CD4-positive, alpha-beta T cell treated with Interferon gamma for 1 hour (primary cell): ENCODE data around the gene ZNF219.
A peak's percentile ranks its signal among the peaks of the same experiment; 100 is the strongest.

Source experiments
- DNase-seq: peaks from one replicate; pipeline ENCODE4 v3.0.0-alpha.2; 2020

The ZNF219 gene

DNA sequence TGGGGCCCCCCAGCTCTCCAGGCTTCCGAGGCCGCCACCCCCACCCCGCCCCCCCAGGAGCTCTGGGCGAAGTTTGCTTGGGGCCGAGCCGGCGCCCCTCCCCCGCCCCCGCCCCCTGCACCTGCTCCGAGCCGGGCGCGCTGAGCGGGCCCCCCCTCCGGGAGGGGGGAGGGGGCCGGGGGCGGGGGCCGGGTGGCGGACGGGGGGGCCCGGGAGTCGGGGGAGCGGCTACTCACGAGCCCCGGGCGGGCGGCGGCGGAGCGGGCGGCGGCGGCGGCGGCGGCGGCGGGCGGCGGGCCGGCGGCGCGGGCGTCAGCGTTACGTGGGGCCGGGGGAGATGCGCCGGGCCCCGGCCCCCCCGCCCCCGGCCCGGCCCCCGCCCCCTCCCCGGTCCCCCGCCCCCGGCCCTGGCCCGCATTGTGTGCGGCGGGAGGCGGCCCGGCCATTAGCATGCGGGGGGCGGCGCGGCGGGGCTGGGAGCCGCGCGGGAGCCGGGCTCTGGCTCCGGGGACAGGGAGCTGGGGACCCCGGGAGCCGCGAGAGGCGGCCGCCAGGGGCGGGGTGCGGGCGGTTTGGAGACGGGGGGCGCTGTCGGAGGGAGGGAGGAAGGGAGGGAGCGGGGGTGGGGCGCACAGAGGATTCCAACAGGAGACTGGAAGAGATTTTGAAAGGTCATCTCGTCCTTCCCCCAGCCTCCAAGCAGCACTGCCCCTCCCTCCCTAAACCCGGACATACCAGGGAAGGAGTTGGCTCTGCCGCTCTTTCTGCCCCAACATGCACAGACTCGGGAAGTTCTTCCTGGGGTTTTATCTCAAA, at the start of gene ZNF219:
TSS of gene ZNF219 (minus strand) at position 580 of the 816 bp plus-strand sequence. CDS start 5,064 bp downstream, outside the sequence.
- peak; percentile 41 for DNase-seq

GRCh38 chr14:21145437-21145836, 47.0 kb upstream of the ZNF219 start:
- DNase-seq: no peak

DNA sequence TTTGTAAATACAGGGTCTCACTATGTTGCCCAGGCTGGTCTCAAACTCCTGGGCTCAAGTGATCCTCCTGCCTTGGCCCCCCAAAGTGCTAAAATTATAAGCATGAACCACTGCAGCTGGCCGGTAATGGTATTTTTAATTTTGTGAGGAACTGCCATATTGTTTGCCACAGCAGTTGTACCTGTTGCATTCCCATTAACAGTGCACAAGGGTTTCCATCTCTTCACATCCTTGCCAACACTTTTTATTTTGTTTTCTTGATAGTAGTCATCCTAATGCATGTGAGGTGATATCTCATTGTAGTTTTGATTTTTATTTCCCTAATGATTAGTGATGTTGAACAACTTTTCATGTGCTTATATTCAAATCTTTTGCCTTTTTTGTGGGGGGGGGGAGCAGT, 43.9 kb upstream of the ZNF219 start:
- no peak for DNase-seq

GRCh38 chr14:21136024-21136423, 37.6 kb upstream of the ZNF219 start:
- DNase-seq: no peak

DNA sequence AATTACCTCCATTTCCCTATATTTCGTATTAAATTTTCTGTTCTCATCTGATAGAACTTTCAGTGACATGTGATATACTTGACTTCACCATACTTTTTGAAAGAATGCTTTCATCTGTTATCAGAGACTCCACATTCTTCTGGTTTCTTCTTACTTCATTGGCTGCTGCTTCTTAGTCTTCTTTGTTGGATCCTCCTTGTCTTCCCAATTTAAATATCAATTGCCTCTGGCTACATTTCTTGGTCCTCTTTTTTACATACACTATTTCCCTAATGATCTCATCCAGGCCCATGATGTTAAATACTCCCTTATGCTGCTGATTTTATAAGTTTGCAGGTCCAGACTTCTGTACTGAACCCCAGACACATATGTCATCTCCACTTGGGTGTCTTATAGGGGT, 35.4 kb upstream of the ZNF219 start:
- DNase-seq: no peak

GRCh38 chr14:21123429-21123828, 25.0 kb upstream of the ZNF219 start:
- DNase-seq: no peak

GRCh38 chr14:21121122-21121521, 22.7 kb upstream of the ZNF219 start:
- DNase-seq: no peak

GRCh38 chr14:21120686-21121085, 22.2 kb upstream of the ZNF219 start:
- DNase-seq: no peak

DNA sequence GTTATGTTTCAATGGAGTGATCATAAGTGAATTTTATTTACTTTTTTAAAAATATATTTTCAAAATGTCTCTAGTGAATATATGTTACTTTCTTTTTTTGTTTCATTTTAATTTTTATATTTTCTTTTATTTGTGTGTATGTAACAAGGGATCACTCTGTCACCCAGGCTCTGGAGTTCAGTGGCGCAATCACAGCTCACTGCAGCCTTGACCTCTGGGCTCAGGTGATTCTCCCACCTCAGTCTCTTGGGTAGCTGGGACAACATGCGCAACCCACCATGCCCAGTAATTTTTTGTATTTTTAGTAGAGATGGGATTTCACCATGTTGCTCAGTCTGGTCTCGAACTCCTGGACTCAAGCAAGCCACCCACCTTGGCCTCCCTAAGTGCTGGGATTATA, 20.5 kb upstream of the ZNF219 start:
- DNase-seq: no peak

DNA sequence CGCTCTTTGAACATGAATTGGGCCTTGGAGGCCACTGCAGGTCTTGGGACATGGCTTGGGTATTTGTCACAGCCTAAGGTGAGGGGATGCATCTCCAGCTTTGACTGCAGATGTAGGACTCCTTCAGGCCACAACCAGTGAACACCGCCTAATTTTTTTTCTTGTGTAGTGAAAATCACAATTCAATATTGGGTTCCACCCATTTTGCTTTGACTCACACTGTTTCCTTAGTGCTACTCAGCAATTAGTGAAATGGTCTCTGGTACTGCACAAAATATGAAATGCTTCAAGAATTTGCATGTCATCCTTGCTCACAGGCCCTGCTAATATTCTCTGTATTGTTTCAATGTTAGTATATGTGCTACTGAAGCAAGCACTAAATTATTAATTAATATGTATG, 14.9 kb upstream of the ZNF219 start:
- DNase-seq: no peak

- no peak for DNase-seq
These were observed 13.8 kb upstream of the ZNF219 start for GRCh38 chr14:21112255-21112654.

DNA sequence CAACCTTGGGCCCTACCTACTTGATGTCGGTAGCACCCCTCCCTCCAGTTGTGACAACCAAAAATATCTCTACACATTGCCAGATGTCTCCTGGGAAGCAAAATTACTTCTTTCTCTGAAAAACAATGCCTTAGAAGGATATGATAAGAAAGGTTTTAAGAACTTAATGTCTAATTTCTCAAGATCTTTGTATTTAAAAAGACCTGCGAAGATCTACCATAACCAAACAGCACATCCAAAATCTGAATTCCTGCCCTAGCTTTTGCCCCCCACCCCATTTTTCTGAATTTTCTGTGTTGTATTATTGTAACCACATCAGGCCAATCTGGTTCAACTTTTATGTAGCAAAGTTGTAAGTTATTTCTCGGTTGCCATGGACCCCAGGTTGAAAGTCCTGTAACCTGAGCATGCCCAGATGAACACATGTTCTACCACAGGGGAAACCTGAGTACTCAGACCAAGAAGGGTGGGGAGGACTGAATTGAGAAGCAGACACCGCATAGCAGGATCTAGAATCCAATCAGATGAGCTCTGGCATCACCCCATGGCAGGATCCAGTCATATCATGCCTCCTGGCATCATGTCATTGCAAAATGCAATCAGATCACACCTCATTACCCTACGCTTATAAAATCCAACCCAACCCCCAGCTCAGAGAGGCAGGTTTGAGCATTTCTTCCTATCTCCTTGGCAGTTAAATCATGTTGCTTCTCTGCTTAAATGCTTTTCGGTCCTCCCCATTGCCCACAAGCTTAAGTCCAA, 11.1 kb upstream of the ZNF219 start:
- no peak for DNase-seq

GRCh38 chr14:21108791-21109190, 10.3 kb upstream of the ZNF219 start:
- DNase-seq: no peak

DNA sequence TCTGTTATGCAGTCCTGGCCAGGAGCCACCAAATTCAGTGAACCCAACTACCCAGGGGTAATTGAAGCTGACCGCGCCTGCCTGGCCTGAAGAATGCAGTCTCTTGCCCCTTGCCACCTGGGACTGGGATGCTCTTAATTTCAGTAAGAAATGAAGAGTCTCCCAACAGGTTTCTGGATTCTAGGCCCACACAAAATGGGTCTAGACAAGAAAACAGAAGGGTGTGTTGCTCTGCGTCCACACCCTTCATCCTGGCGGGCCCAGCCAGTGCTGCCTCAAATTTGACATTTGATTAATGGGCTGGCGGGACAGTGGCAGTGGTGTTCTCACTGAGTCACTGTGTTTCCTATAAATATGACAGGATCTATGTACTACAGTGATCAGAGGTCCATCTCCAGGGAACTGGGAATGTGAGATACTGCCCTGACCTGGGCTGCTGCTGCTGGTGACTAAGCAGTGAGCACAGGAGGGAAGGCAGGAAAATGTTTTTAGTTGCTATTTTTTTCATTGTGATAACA, 8.9 kb upstream of the ZNF219 start:
- no peak for DNase-seq

DNA sequence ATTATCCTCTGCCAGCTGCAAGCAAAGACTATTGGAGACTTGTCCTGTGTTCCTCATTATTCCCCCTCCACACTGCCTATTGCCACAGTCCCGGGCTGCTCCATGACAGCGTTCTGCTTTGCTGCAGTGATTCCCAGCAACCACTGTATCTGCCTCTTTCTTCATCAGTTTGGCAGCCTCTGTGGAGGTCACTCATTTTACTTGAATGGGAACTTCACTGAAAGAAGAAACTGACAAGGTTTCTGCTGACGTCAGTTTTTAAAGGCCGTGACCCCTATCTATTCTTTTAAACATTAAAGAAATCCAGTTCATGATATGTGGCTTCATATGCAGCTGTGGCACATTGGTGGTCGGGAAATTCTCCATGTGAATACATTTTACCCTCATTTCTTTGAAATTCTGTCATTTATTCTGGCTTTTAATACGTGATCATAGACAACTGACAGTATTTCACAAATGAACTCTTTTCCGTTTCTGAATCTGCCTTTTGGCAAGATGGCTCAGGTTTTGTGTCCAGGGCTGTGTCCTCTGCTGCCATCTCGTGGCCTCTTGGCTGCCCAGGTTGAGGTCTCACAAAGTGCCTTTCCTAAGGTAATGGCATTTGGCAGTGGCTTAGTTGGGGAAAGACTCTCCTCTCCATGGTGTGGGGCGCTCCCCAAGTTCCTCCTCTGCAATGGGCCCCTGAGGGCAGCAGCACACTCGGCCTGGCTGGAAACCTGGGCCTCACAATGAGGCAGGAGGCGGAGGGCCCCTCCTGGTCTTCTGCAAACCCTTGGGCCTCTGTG, 8.2 kb upstream of the ZNF219 start:
- peak; percentile 76 for DNase-seq

GRCh38 chr14:21106176-21106497, 7.7 kb upstream of the ZNF219 start:
- DNase-seq: no peak

DNA sequence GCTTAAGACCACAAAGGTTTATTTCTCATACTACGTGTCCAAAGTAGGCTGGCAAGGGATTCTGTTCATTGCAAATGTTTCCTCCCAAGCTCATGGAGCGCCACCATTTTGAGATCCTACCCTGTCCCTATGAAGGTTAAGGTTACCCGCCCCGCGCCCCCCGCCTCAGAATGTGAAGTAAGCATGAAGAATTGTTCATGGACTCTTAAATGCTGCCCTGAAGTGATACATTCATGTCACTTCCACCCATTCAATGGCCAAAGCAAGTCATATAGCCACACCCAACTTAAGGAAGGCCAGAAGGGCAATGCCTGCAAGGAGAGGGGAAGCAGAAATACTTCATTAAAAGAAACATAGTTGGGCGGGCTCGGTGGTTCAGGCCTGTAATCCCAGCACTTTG, 6.6 kb upstream of the ZNF219 start:
- no peak for DNase-seq

- peak; percentile 61 for DNase-seq
These were observed 6.1 kb upstream of the ZNF219 start for GRCh38 chr14:21104448-21105060.

GRCh38 chr14:21103710-21104447, 5.4 kb upstream of the ZNF219 start:
- DNase-seq: peak; percentile 92

DNA sequence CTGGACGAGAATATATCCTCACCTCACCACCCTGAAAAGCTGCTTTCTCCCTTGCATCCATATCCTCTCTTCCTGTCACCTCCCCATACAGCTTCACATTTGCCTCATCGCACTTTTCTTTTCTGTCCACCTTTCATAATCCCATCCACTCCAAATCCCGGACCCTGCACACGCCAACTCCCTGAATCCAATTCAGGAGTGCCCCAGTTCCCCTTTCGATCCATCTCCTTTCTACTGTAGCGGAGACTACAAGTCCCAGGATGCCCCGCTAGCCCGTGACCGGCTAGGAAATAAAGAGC, 4.9 kb upstream of the ZNF219 start:
- no peak for DNase-seq

DNA sequence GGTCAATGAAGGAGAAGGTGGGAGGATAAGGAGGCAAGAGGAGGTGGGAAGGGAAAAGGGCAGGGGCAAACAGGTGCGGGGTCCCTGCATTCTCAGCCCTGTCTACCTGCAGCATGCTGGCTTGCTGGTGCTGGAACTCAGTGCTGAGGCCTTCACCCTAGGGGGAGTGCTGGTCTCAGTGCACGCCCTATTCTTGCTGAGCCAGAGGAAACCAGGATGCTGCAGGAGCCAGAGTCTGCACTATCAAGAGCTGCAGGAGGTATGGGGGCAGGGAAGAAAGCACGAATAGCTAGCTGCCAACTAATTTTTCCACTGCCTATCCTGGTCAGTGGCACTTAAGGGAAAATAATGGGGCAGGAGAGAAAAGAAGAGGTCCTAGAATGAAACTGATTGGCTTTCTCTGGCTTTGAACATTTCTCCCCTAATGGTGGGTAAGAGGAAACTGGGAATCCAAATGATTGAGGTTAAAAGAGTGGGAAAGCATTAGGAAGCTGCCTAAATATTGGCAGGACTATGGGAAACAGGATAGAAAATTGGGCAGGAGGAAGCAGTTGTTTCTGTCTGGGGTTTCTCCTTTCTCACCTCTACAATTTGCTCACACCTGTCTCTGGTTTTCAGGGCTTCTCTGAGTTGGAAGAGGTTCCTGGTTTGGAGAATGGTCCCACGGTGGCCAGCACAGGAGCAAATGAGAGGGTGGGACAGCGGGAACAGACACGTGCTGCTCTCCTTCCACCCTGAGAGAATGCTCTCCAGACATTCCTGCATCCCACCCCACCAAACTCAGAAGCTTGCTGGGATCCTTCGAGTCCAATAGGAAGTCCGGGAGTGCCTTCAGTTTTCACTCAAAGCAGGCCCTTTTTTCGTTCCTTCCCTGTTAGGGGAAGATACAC, 4.3 kb upstream of the ZNF219 start:
- DNase-seq: no peak
